ENCODE data around the gene GTF2I.
"Not testable (repeated sequence)": the region's sequence is repeated elsewhere in the genome, so short reads cannot be mapped to it uniquely, and the experiment has no call there.

Gene GTF2I

DNA sequence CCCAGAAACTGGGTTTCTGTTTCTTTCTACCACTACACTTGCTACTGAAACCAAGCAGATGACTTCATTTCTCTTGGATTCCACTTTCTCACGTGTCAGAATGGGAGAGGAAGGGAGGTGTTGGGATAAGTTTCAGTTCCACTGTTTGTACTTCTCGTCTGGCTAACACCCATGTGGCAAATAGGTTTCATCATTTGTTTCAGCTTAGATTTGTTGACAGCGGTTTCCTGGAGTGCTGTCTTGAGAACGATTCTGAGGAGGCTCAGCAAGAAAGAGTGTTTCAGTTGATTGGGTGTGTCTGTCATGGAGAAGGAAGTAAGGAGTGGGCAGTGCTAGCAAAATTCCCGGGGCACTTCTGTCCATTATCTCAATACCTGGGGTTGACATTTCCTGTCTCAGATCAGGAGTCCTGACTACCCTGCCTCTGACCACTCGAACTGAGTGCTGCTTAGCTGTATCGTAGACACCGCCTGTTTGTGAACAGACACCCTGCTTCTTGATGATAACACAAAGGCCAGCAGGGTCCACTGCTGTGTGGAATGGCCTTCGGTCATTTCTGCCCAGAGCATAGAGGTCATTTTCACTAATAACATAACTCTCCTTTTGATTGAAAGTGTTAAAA is 86.5 kb downstream of the GTF2I start:
- H3K27ac ChIP-seq = not testable (repeated sequence)

- not testable (repeated sequence) for H3K27ac ChIP-seq
These were observed 96.5 kb downstream of the GTF2I start for GRCh38 chr7:74753921-74754482.

DNA sequence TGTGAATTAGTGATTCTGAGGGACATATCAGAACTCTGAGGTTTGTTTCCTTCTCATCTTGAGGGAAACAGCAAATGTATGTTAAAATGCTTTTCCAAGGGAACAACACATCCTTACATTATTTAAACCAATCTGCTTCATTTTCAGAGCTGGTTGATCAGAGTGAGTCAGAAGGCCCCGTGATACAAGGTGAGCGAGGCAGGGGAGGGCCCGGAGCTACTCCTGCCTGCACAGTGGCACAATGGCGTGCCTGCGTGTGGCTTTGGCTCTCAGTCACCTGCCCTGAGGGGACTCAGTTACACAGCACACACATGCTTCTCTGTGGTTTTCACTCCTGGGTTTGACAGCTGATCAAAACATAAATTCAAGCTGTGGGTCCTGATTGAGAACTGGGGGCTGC is 99.2 kb downstream of the GTF2I start:
- H3K27ac ChIP-seq = not testable (repeated sequence)

- not testable (repeated sequence) for H3K27ac ChIP-seq
These were observed 100.8 kb downstream of the GTF2I start for GRCh38 chr7:74758268-74758667.

- not testable (repeated sequence) for H3K27ac ChIP-seq
These were observed 101.5 kb downstream of the GTF2I start for GRCh38 chr7:74758982-74759381.

DNA sequence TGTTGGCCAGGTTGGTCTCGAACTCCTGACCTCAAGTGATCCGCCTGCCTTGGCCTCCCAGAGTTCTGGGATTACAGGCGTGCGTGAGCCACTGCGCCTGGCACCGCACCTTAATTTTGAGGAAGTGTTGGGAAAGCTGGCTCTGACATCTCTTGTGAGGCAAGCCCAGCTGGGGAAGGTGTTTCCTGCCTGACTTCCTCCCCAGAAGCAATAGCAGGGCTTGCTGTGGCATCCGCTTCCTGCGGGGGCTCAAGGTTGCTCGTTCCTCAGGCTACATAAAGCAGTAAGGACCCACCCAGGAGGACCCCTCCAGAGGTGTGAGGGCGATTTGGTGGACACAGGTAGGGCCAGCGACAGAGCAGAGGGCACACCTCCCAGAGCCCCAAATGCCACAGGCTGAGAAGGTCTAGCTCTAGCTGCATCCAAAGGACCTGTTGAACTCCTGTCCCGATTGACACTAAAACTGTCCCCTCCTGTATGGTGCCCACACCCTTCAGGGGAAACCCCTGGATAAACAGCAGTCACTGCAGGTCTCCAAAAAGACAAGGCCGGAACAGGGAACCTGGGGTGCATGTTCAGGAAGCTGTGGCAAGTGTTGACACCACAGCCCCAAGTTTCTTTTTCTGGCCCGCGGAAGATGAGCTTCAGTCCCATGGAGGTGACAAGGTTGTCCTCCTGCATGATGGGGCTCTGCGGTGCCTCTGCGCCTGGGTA is 107.8 kb downstream of the GTF2I start:
- H3K27ac ChIP-seq = not testable (repeated sequence)

DNA sequence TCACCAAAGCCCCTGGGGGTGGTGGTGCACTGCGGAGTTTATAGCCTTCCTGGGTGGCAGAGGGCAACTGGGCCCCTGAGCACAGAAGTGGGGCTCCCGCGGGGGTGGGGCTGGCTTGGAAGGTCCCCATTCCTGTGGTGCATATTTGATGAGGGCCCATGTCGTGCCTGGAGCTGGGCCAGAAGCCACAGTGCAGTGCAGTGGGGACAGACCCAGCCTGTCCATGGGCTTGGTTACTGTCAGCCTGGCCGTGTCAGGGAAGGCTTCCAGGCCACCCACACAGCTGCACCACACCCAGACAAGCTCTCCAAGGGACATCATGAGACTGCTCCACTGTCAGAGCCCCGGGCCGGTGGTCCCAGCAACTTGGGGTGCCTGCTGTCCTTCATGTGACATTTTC is 109.0 kb downstream of the GTF2I start:
- H3K27ac ChIP-seq = not testable (repeated sequence)

DNA sequence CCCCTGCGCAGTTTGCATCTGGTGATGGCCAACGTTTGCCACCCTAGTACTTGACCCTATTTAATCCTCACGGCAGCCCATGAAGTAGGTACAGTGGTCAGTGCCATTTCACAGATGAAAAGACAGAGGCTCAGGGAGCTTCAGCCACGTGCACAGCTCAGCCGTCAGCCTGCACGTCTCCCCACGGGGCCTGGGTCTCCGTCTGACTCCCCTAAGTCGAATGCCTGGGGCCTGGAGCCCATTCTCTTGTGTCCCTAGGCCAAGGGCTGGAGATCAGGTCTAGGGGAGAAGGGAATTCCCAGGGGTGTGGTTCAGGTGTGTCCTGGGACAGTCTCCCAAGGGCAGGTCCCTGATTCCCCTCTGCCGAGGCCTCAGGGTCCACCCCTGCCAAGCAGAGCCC is 109.5 kb downstream of the GTF2I start:
- H3K27ac ChIP-seq = not testable (repeated sequence)

DNA sequence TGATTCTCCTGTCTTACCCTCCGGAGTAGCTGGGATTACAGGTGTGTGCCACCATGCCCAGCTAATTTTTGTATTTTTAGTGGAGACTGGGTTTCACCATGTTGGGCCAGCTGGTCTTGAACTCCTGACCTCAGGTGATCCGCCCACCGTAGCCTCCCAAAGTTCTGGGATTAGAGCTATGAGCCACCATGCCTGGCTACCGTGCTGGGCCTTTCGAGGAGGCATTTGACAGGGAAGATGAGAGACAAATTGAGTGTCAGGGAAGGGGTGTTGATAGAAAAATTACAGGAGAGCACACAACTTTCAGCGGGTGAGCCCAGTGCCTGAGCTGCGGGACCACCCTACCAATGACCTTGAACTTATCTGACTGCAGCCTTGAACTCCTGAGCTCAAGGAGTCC is 112.5 kb downstream of the GTF2I start:
- not testable (repeated sequence) for H3K27ac ChIP-seq

GRCh38 chr7:74772093-74772492 is 114.6 kb downstream of the GTF2I start:
- H3K27ac ChIP-seq = not testable (repeated sequence)

DNA sequence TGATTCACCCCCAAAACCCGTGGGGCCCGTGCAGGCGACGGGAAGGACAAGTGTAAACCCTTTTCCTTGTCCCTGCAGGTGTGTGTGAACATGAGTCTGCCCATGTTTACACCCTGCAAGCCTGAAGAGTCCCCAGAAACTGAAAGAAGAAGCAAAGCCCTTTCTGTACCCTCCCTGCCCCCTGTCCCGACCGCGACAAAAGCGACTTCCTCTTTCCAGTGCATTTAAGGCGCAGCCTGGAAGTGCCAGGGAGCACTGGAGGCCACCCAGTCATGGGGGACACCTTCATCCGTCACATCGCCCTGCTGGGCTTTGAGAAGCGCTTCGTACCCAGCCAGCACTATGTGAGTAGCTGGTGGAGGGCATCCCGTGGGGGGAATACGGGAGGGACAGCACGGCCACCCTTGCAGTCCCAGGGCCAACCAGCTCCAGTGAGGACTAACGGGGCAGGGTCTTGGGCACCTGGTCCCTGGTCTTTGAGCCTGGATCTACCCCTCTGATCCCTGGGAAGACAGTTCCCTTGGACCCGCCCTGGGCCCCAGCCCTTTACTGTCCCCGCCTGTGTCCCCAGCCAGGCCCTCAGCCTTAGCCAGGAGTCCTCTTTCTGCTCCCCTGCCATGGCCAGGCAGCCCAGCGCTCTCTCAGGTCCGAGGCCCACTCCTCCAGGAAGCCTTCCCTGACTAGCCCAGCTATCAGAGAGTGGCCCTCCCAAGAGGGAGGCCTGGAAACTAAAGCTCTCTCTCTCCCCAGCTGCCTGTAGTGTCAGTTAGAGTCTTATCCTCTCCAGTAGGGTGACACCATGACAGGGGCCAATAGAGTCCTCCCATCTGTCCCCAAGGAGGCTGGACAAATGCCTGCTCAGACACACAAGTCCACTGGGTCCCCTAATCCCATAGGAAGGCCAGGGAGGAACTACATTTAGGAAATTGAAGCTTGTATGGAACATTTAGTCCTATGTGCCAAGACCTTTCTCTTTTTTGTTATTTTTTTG is 116.5 kb downstream of the GTF2I start, which contains the start of gene NCF1:
Gene NCF1, plus strand, starts transcription at position 252 of the 991 bp plus-strand sequence. Its CDS starts 21 bp downstream, at position 273.
- not testable (repeated sequence) for H3K27ac ChIP-seq

- H3K27ac ChIP-seq = not testable (repeated sequence)
These were observed 117.6 kb downstream of the GTF2I start for GRCh38 chr7:74775111-74775510.

GRCh38 chr7:74779053-74779452 is 121.5 kb downstream of the GTF2I start:
- H3K27ac ChIP-seq = not testable (repeated sequence)

- not testable (repeated sequence) for H3K27ac ChIP-seq
These were observed 124.2 kb downstream of the GTF2I start for GRCh38 chr7:74781746-74782145.

- H3K27ac ChIP-seq = not testable (repeated sequence)
These were observed 126.1 kb downstream of the GTF2I start for GRCh38 chr7:74783595-74783994.

DNA sequence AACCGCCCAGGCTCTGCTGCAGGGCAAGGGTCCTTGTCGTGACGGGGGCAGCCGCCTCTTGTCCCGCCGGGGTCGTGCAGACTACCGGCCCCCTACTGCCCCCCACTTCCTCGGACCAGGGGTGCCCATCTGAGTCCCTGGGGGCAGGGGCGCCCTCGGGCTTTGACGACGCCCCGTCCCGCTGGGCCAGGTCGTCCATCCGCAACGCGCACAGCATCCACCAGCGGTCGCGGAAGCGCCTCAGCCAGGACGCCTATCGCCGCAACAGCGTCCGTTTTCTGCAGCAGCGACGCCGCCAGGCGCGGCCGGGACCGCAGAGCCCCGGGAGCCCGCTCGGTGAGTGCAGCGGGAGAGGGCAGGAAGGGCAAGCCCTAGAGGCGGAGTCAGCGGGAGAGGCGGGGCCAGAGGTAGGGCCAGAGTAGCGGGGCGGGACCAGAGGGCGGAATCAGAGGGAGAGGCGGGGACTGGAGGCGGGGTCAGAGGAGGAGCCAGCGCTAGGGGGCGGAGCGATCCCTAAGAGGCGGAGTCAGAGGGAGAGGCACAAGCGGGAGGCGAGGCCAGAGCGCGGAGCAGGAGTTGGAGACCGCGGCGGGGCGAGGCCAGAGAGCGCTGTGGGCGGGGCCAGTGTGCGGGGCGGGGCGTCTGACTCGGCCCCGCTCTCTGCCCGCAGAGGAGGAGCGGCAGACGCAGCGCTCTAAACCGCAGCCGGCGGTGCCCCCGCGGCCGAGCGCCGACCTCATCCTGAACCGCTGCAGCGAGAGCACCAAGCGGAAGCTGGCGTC is 131.0 kb downstream of the GTF2I start:
- not testable (repeated sequence) for H3K27ac ChIP-seq

DNA sequence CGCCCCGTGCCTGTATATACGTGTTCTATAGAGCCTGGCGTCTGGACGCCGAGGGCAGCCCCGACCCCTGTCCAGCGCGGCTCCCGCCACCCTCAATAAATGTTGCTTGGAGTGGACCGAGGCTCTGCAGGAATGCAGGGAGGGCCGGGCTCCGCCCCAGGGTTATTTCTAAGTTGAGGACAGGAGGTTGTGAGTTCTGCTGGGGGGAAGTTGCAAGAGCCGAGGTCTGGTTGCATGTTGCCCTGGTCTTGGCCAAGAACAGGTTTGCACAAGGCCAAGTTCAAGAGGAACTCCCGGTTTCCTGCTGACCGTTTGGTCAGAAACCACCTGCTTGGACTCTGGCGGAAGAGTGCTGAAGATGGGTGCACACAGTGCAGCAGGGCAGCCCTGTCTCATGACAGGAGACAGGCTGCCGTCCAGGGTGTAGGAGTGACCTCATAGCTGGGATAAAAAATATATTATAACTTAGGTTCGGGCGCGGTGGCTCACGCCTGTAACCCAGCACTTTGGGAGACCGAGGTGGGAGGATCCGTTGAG is 131.8 kb downstream of the GTF2I start:
- not testable (repeated sequence) for H3K27ac ChIP-seq

DNA sequence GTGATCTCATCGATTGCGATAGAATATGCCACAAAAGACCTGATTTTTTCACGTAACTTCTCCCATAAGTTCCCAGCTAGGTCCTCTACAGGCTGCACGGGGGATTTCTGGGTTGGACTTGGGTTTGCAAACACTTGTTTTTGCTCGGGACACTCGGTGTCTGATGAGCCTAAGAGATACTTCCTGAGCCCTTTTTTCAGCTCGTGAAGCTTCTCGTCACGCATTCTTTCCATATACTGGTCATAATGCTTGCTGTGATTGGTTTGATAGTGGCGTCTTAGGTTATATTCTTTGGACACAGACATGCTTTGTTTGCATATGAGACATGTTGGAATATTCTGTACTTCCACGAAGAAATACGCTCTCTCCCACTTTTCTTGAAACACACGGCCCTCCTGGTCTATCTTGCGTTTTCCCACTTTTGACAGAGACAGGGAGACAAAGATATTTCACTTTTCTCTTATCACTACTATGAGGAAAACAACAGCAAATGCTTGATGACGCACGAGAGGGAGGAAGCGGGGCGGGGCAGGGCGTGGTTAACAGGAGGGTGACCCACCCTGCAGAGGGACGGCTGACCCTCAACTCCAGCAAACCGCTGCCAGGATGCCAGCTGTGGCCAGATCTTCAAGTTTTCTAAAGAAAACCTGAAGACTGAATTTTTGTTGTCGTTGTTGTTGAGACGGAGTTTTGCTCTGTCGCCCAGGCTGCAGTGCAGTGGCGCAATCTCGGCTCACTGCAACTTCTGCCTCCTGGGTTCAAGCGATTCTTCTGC is 140.5 kb downstream of the GTF2I start:
- not testable (repeated sequence) for H3K27ac ChIP-seq

DNA sequence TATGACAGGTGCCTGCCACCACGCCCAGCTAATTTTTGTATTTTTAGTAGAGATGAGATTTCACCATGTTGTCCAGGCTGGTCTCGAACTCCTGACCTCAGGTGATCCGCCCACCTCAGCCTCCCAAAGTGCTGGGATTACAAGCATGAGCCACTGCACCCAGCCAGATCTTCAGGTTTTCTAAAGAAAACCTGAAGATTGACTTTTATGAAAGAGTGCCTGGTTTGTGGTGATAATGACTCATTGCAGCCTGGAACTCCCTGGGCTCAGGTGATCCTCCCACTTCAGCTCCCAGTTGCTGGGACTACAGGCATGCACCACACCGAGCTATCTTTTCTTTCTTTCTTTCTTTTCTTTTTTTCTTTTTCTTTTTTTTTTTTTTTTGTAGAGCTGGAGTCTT is 141.1 kb downstream of the GTF2I start:
- H3K27ac ChIP-seq = not testable (repeated sequence)

Data from C4-2B (cell line).